ENCODE measurements around the gene ZNF367. TPM values are rescaled to one million over a fixed set of nuclear protein-coding genes. Genes with fewer than 3 reads are reported as not detected.
A peak's percentile ranks its signal among the peaks of the same experiment; 100 is the strongest.

The ZNF367 gene
- total and polyA plus RNA-seq, 2 experiments from 2014 or later: 2.5 to 12.3 TPM

DNA sequence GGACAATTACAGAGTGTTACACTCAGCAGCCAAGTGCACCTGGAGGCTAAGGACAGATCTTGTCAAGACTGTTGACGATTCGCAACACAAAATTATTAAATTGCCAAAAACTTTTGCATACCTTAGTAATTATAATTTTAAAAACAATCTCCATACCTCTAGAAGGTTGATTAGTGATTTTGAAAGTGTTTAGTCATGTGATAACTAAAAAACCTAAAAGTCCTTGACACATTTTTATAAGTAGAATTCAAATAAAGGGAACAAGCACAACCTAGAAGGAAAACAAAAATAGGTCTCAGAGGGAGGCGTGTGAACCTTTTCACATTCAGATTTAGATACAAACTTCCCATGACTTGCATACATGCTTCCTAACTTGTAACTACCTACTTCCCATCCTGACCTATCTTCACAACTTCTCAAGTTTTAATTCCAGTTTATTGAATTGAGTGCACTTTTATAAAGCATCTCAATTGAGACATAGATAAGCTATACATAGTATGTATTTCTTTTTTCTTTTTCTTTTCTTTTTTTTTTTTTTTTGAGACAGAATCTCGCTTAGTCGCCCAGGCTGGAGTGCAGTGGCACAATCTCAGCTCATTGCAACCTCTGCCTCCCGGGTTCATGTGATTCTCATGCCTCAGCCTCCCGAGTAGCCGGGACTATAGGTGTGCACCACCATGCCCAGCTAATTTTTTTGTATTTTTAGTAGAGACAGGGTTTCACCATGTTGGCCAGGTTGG lies 5.8 kb downstream of the ZNF367 start:
- H3K36me3 ChIP-seq (ENCODE audit: insufficient read depth): no peaks in the 10 kb centered on the region; the same call in 1 of the 2 replicates
- H3K4me1 ChIP-seq (ENCODE audit: insufficient read depth): peaks cover 46% of the 10 kb centered on the region
- DNase-seq (ENCODE audit: low spot score) (no peak), ATAC-seq (no peak)
- Mint-ChIP-seq H3K27ac (peak overlapping the region; percentile 52; the same call in 1 of the 2 replicates), H3K4me1 (peaks cover 48% of the 10 kb centered on the region), H3K36me3 (ENCODE audit: low read depth) (peaks cover 24% of the 10 kb centered on the region), H3K9me3 (no peaks in the 10 kb centered on the region), H3K4me3 (no peak overlapping the region; the same call in 2 of the 3 replicates), H3K27me3 (ENCODE audit: insufficient read depth, low read depth, poor library complexity) (peaks cover 11% of the 10 kb centered on the region)
- no peak overlapping the region for H3K27ac ChIP-seq (ENCODE audit: low read depth)
- peaks cover 86% of the 10 kb centered on the region for H3K79me2 ChIP-seq (replicated peaks; ENCODE audit: insufficient read depth)
- peaks cover 36% of the 10 kb centered on the region; the same call in 1 of the 2 replicates for H4K20me1 ChIP-seq (replicated peaks; ENCODE audit: insufficient read depth)
- peak overlapping the region; percentile 13 for H3K4me2 ChIP-seq
- H3K27me3 ChIP-seq (ENCODE audit: insufficient read depth): no peaks in the 10 kb centered on the region
- H3F3A ChIP-seq (replicated peaks; ENCODE audit: low read depth): 0 out of 2 replicates have a peak, but pooled peaks cover 13% of the 10 kb centered on the region
- no peak for TF ChIP-seq POLR2AphosphoS5 (IDR thresholded peaks at IDR 0.05; ENCODE audit: low read depth)
- TF ChIP-seq, protein P1, sequence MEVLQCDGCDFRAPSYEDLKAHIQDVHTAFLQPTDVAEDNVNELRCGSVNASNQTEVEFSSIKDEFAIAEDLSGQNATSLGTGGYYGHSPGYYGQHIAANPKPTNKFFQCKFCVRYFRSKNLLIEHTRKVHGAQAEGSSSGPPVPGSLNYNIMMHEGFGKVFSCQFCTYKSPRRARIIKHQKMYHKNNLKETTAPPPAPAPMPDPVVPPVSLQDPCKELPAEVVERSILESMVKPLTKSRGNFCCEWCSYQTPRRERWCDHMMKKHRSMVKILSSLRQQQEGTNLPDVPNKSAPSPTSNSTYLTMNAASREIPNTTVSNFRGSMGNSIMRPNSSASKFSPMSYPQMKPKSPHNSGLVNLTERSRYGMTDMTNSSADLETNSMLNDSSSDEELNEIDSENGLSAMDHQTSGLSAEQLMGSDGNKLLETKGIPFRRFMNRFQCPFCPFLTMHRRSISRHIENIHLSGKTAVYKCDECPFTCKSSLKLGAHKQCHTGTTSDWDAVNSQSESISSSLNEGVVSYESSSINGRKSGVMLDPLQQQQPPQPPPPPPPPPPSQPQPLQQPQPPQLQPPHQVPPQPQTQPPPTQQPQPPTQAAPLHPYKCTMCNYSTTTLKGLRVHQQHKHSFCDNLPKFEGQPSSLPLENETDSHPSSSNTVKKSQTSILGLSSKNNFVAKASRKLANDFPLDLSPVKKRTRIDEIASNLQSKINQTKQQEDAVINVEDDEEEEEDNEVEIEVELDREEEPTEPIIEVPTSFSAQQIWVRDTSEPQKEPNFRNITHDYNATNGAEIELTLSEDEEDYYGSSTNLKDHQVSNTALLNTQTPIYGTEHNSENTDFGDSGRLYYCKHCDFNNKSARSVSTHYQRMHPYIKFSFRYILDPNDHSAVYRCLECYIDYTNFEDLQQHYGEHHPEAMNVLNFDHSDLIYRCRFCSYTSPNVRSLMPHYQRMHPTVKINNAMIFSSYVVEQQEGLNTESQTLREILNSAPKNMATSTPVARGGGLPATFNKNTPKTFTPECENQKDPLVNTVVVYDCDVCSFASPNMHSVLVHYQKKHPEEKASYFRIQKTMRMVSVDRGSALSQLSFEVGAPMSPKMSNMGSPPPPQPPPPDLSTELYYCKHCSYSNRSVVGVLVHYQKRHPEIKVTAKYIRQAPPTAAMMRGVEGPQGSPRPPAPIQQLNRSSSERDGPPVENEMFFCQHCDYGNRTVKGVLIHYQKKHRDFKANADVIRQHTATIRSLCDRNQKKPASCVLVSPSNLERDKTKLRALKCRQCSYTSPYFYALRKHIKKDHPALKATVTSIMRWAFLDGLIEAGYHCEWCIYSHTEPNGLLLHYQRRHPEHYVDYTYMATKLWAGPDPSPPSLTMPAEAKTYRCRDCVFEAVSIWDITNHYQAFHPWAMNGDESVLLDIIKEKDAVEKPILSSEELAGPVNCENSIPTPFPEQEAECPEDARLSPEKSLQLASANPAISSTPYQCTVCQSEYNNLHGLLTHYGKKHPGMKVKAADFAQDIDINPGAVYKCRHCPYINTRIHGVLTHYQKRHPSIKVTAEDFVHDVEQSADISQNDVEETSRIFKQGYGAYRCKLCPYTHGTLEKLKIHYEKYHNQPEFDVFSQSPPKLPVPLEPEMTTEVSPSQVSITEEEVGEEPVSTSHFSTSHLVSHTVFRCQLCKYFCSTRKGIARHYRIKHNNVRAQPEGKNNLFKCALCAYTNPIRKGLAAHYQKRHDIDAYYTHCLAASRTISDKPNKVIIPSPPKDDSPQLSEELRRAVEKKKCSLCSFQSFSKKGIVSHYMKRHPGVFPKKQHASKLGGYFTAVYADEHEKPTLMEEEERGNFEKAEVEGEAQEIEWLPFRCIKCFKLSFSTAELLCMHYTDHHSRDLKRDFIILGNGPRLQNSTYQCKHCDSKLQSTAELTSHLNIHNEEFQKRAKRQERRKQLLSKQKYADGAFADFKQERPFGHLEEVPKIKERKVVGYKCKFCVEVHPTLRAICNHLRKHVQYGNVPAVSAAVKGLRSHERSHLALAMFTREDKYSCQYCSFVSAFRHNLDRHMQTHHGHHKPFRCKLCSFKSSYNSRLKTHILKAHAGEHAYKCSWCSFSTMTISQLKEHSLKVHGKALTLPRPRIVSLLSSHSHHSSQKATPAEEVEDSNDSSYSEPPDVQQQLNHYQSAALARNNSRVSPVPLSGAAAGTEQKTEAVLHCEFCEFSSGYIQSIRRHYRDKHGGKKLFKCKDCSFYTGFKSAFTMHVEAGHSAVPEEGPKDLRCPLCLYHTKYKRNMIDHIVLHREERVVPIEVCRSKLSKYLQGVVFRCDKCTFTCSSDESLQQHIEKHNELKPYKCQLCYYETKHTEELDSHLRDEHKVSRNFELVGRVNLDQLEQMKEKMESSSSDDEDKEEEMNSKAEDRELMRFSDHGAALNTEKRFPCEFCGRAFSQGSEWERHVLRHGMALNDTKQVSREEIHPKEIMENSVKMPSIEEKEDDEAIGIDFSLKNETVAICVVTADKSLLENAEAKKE (CRISPR knock-in tag; IDR thresholded peaks at IDR 0.05): no peak
- TF ChIP-seq NANOG (IDR thresholded peaks at IDR 0.05; ENCODE audit: borderline replicate concordance): no peak
- no peak for TF ChIP-seq STAT1 (IDR thresholded peaks at IDR 0.05; ENCODE audit: unreplicated experiment)
- no peak overlapping the region for H3K4me3 ChIP-seq
- H2AFZ ChIP-seq: no peak overlapping the region
- no peaks in the 10 kb centered on the region for H3K9me2 ChIP-seq (ENCODE audit: insufficient read depth)
